ENCODE results near the gene FMO5. TPM values are rescaled to one million over a fixed set of nuclear protein-coding genes. Genes with fewer than 3 reads are reported as not detected.

The FMO5 gene
- polyA plus RNA-seq, 2 donors = 0.69 to 0.86 TPM

DNA sequence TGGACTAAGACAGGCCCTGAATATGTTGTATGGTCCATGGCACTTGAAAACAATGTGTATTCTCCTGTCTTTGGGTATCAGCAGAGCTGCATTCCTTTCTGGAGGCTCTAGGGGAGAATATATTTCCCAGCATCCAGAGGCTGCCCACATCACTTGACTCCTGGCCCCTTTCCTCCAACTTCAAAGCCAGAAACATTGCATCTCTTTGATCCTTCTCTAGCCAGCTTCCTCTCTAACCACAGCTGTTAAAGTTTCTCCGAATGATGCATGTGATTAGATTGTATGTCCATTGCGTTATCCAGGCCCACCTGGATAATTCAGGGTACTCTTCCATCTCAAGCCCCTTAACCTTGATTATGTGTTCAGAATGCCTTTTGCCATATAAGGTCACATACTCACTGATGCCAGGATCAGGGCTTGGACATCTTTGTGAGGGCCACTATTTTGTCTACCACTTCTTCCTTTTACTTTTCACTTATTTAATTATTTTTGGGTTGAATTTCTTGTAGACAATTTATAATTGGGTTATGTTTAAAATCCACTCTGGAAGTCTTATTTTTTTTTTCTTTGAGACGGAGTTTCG is 22.6 kb upstream of the FMO5 start:
- no peaks in the 10 kb centered on the region for H3K36me3 ChIP-seq (ENCODE audit: control insufficient read depth in 2 of 2, insufficient read depth in 2 of 2, low read length in 1 of 2)
- 91 to 94% methylated on average over 4 of the region's 4 CpGs for WGBS, 2 donors
- no peaks in the 10 kb centered on the region for H3K27me3 ChIP-seq (ENCODE audit: control insufficient read depth in 1 of 2, insufficient read depth in 2 of 2, low read length in 2 of 2)
- H3K4me1 ChIP-seq (ENCODE audit: control insufficient read depth in 2 of 2, insufficient read depth in 2 of 2, low read length in 1 of 2) = no peaks in the 10 kb centered on the region
- H3K9me3 ChIP-seq (ENCODE audit: control insufficient read depth in 2 of 2, insufficient read depth in 1 of 2, low read depth in 1 of 2, low read length in 1 of 2) = no peaks in the 10 kb centered on the region
- H3K27ac ChIP-seq (ENCODE audit: low read depth in 2 of 2, low read length in 1 of 2) = no peak overlapping the region
- no peak overlapping the region for H3K4me3 ChIP-seq (ENCODE audit: low read depth in 1 of 2, low read length in 2 of 2)

DNA sequence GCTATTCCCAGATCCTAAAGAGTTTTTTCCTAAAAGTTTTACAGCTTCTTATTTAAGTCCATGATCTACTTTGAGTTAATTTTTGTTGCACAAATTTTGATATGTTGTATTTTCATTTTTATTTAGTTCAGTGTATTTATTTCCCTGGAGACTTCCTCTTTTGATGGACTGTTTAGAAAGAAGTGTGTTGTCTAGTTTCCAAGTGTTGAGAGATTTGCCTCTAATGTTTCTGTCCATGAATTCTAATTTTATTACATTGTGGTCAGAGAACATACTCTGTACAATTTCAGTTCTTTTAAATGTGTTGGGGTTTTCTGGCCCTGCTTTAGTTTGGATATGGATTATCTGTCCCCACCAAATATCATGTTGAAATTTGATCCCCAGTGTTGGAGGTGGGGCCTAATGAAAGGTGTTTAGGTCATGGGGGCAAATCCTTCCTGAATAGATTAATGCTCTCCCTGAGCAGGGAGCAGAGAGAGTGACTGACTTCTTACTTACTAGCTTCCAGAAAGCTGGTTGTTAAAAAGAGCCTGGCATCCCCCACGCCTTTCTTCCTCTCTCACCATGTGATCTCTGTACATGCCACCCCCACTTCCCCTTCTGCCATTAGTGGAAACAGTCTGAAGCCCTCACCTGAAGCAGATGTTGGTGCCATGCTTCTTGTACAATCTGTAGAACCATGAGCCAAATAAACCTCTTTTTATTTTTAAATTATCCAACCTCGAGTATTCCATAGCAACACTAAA is 21.9 kb upstream of the FMO5 start:
- Histone ChIP-seq H3K36me3 (ENCODE audit: control insufficient read depth in 2 of 2, insufficient read depth in 2 of 2, low read length in 1 of 2) (no peaks in the 10 kb centered on the region), H3K9me3 (ENCODE audit: control insufficient read depth in 2 of 2, insufficient read depth in 1 of 2, low read depth in 1 of 2, low read length in 1 of 2) (no peaks in the 10 kb centered on the region), H3K27ac (ENCODE audit: low read depth in 2 of 2, low read length in 1 of 2) (no peak overlapping the region), H3K4me3 (ENCODE audit: low read depth in 1 of 2, low read length in 2 of 2) (no peak overlapping the region), H3K4me1 (ENCODE audit: control insufficient read depth in 2 of 2, insufficient read depth in 2 of 2, low read length in 1 of 2) (no peaks in the 10 kb centered on the region), H3K27me3 (ENCODE audit: control insufficient read depth in 1 of 2, insufficient read depth in 2 of 2, low read length in 2 of 2) (no peaks in the 10 kb centered on the region)
- WGBS, 2 donors = 62 to 72% methylated on average over 2 of the region's 2 CpGs

DNA sequence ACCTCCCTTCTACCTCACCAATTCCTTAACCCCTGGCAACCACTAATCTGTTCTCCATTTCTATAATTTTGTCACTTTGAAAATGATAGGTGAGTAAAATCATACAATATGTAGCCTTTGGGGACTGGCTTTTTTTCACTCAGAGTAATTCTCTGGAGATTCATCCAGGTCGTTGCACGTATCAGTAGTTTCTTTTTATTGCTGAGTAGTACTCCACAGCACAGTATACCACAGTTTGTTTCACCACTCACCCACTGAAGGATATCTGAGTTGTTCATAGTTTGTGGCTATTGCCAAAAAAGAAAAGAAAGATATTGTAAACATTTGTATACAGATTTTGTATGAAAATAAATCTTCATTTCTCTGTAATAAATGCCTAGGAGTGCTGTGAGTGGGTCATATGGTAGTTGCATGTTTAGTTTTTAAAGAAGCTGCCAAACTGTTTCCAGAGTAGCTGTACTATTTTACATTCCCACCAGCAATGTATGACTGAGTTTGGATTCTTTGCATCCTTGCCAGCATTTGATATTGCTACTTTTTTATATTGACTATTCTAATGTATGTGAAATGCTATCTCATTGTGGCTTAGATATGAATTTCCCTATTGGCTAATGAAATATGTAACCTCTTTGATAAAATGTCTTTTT is 21.0 kb upstream of the FMO5 start:
- Histone ChIP-seq H3K4me3 (ENCODE audit: low read depth in 1 of 2, low read length in 2 of 2) (no peak overlapping the region), H3K27ac (ENCODE audit: low read depth in 2 of 2, low read length in 1 of 2) (no peak overlapping the region), H3K9me3 (ENCODE audit: control insufficient read depth in 2 of 2, insufficient read depth in 1 of 2, low read depth in 1 of 2, low read length in 1 of 2) (no peaks in the 10 kb centered on the region), H3K27me3 (ENCODE audit: control insufficient read depth in 1 of 2, insufficient read depth in 2 of 2, low read length in 2 of 2) (no peaks in the 10 kb centered on the region), H3K36me3 (ENCODE audit: control insufficient read depth in 2 of 2, insufficient read depth in 2 of 2, low read length in 1 of 2) (no peaks in the 10 kb centered on the region), H3K4me1 (ENCODE audit: control insufficient read depth in 2 of 2, insufficient read depth in 2 of 2, low read length in 1 of 2) (no peaks in the 10 kb centered on the region)
- WGBS, 2 donors = 77 to 86% methylated on average over 2 of the region's 2 CpGs

DNA sequence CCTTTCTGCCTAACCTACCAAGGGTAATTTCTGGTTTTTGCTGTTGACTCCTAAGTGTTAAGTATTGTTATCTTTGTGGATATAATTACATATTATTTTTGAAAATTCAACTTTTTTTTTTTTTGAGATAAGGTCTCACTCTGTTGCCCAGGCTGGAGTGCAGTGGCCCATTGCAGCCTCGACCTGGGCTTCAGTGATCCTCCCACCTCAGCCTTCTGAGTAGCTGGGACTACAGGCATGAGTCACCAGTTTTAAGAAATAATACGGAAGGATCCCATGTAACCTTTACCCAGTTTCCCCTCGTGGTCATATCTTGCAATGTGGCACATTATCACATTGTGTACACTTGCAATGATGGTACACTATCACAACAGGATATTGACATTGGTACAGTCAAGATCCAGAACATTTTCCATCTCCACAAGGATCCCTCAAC is 20.5 kb upstream of the FMO5 start:
- no peak overlapping the region for H3K27ac ChIP-seq (ENCODE audit: low read depth in 2 of 2, low read length in 1 of 2)
- H3K9me3 ChIP-seq (ENCODE audit: control insufficient read depth in 2 of 2, insufficient read depth in 1 of 2, low read depth in 1 of 2, low read length in 1 of 2) = no peaks in the 10 kb centered on the region
- H3K36me3 ChIP-seq (ENCODE audit: control insufficient read depth in 2 of 2, insufficient read depth in 2 of 2, low read length in 1 of 2) = no peaks in the 10 kb centered on the region
- H3K27me3 ChIP-seq (ENCODE audit: control insufficient read depth in 1 of 2, insufficient read depth in 2 of 2, low read length in 2 of 2) = no peaks in the 10 kb centered on the region
- 73 to 78% methylated on average over 3 of the region's 3 CpGs for WGBS, 2 donors
- no peaks in the 10 kb centered on the region for H3K4me1 ChIP-seq (ENCODE audit: control insufficient read depth in 2 of 2, insufficient read depth in 2 of 2, low read length in 1 of 2)
- no peak overlapping the region for H3K4me3 ChIP-seq (ENCODE audit: low read depth in 1 of 2, low read length in 2 of 2)

DNA sequence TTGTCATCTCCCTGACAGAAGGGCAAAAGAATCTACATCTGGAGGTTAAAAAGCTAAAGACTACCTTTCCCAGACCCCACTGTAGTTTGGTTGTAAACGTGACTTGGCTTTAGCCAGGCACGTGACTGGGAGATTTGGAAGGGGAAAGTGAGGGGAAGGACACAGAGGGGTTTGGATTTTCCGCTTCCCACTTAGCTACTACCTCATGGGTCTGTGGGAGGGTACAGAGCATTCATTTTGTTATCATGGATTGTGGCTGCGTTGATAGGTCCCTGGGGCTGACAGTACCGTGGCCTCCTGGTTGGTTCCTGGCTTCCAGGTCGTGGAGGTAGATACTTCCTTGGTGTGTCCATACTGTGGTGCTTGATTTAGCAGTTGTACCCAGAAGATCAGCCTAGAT is 20.0 kb upstream of the FMO5 start:
- Histone ChIP-seq H3K36me3 (ENCODE audit: control insufficient read depth in 2 of 2, insufficient read depth in 2 of 2, low read length in 1 of 2) (no peaks in the 10 kb centered on the region), H3K4me1 (ENCODE audit: control insufficient read depth in 2 of 2, insufficient read depth in 2 of 2, low read length in 1 of 2) (no peaks in the 10 kb centered on the region), H3K27ac (ENCODE audit: low read depth in 2 of 2, low read length in 1 of 2) (no peak overlapping the region), H3K4me3 (ENCODE audit: low read depth in 1 of 2, low read length in 2 of 2) (no peak overlapping the region), H3K27me3 (ENCODE audit: control insufficient read depth in 1 of 2, insufficient read depth in 2 of 2, low read length in 2 of 2) (no peaks in the 10 kb centered on the region), H3K9me3 (ENCODE audit: control insufficient read depth in 2 of 2, insufficient read depth in 1 of 2, low read depth in 1 of 2, low read length in 1 of 2) (no peaks in the 10 kb centered on the region)
- WGBS, 2 donors = 94 to 97% methylated on average over 6 of the region's 6 CpGs

DNA sequence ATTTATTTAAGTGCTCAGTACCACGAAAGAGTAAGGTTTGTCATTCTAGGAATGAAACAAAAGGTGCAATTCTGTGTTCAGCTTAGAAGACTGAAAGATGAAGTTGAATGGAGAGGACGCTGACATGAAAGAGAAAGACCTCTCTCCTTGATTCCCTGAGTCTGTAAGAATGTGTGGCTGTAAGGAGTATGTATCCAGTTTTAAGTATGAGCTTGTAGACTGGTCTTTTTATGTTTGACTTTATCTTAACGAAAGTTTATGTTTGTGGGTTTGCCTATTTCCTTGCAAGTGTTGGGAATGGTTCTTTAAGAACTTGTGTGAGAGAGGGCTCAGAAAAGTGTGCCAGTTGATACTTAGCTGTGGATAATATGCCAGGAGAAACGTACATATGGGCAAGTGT is 18.7 kb upstream of the FMO5 start:
- 6% methylated on average over 4 of the region's 4 CpGs for WGBS, 2 donors
- H3K4me1 ChIP-seq (ENCODE audit: control insufficient read depth in 2 of 2, insufficient read depth in 2 of 2, low read length in 1 of 2) = no peaks in the 10 kb centered on the region
- peak overlapping the region in 1 of 2 donors; percentile 90 for H3K4me3 ChIP-seq (ENCODE audit: low read depth in 1 of 2, low read length in 2 of 2)
- H3K27me3 ChIP-seq (ENCODE audit: control insufficient read depth in 1 of 2, insufficient read depth in 2 of 2, low read length in 2 of 2) = no peaks in the 10 kb centered on the region
- H3K27ac ChIP-seq (ENCODE audit: low read depth in 2 of 2, low read length in 1 of 2) = no peak overlapping the region
- H3K9me3 ChIP-seq (ENCODE audit: control insufficient read depth in 2 of 2, insufficient read depth in 1 of 2, low read depth in 1 of 2, low read length in 1 of 2) = no peaks in the 10 kb centered on the region
- H3K36me3 ChIP-seq (ENCODE audit: control insufficient read depth in 2 of 2, insufficient read depth in 2 of 2, low read length in 1 of 2) = no peaks in the 10 kb centered on the region

DNA sequence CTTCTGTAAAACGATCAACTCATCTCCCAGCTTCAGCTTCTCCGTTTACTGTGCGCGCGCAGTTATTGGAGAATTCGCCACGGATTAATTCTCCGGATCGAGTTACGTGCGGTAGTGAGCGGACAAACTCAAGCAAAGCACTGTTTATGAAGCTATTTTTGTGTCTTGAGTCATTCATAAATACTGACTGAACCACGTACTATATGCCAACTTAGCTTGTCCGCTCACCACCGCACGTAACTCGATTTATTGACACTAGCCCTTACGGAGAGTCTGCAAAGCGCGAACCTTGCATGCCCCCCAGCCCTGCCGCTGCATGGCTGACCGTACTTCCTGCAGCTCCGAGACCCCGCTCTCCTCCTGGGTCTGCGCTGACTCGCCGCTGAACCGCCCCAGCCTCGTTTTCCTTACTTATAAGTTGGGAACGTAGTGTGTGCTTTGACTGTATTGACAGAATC is 18.1 kb upstream of the FMO5 start:
- Histone ChIP-seq H3K36me3 (ENCODE audit: control insufficient read depth in 2 of 2, insufficient read depth in 2 of 2, low read length in 1 of 2) (no peaks in the 10 kb centered on the region), H3K4me3 (ENCODE audit: low read depth in 1 of 2, low read length in 2 of 2) (peak overlapping the region; percentile 90 to 98), H3K4me1 (ENCODE audit: control insufficient read depth in 2 of 2, insufficient read depth in 2 of 2, low read length in 1 of 2) (no peaks in the 10 kb centered on the region), H3K27ac (ENCODE audit: low read depth in 2 of 2, low read length in 1 of 2) (peak overlapping the region; percentile 86 to 90), H3K27me3 (ENCODE audit: control insufficient read depth in 1 of 2, insufficient read depth in 2 of 2, low read length in 2 of 2) (no peaks in the 10 kb centered on the region), H3K9me3 (ENCODE audit: control insufficient read depth in 2 of 2, insufficient read depth in 1 of 2, low read depth in 1 of 2, low read length in 1 of 2) (no peaks in the 10 kb centered on the region)
- WGBS, 2 donors = 0 to 1% methylated on average over 30 of the region's 30 CpGs

DNA sequence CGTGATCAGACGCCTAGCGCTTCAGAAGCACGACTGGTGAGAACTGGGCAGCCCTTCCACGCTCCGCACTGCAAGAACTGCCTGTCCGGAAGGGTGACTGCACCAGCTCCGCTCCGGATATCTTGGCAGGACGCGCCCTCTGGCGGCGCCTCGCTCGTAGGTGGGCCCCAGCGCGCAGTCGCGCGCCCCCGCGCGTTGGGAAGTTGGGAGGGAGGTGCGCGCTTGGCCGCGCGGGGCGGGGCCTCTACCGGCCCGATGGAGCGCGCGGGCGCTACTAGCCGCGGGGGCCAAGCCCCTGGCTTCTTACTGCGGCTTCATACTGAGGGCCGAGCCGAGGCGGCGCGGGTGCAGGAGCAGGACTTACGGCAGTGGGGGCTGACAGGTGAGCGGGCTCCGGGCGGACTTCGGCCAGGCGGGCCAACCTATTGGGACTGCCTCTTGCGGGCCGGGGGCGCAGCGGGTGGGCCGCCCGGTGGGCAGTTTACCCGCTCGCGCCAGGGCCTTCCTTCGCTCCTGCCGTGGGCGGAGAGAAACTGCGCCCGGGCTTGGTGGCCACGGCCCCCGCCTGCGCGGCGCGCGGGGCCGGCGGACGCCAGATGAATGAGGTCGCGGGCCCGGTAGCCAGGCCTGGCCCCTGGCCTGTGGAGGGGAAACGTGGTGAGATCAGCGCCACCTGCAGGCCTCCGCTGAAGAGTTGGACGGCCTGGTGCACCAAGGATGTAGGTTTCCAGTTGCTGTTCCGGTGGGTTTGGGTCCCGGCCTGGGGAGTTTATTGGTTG is 17.5 kb upstream of the FMO5 start, which contains the start of gene CHD1L:
CHD1L (plus strand) TSS at position 236 of the 779 bp plus-strand sequence; CDS start at position 256, 20 bp downstream.
- Histone ChIP-seq H3K27ac (ENCODE audit: low read depth in 2 of 2, low read length in 1 of 2) (peak within 1 kb of the TSS; percentile 86 to 90), H3K4me1 (ENCODE audit: control insufficient read depth in 2 of 2, insufficient read depth in 2 of 2, low read length in 1 of 2) (no peaks in the 10 kb centered on the region), H3K36me3 (ENCODE audit: control insufficient read depth in 2 of 2, insufficient read depth in 2 of 2, low read length in 1 of 2) (no peaks in the 10 kb centered on the region), H3K27me3 (ENCODE audit: control insufficient read depth in 1 of 2, insufficient read depth in 2 of 2, low read length in 2 of 2) (no peaks in the 10 kb centered on the region), H3K9me3 (ENCODE audit: control insufficient read depth in 2 of 2, insufficient read depth in 1 of 2, low read depth in 1 of 2, low read length in 1 of 2) (no peaks in the 10 kb centered on the region), H3K4me3 (ENCODE audit: low read depth in 1 of 2, low read length in 2 of 2) (peak within 1 kb of the TSS; percentile 90 to 98)
- WGBS, 2 donors = 0% methylated on average over 78 to 82 of the region's 82 CpGs

DNA sequence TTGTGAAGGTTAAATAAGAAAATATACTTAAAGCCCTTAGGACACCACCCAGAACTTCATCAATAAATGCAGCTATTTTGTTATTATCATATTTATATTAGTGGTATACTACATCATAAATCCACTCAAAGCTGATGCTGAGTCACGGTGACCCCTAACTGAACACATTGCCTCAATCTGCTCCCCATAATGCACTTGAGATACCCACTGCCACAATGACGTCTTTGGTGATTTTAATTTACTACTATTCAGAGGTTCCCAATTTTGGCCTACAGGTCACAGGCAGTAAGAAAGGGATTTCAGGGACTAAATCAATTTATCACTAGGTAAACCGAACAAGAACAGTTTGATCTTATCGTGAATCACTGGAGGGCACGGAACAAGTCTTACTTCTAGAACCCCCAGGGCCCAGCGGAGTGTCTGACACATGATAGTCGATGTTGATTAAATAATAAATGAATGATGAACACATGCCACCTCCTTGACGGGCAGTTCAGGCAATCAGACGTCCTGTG is 16.9 kb upstream of the FMO5 start:
- Histone ChIP-seq H3K27me3 (ENCODE audit: control insufficient read depth in 1 of 2, insufficient read depth in 2 of 2, low read length in 2 of 2) (no peaks in the 10 kb centered on the region), H3K36me3 (ENCODE audit: control insufficient read depth in 2 of 2, insufficient read depth in 2 of 2, low read length in 1 of 2) (no peaks in the 10 kb centered on the region), H3K9me3 (ENCODE audit: control insufficient read depth in 2 of 2, insufficient read depth in 1 of 2, low read depth in 1 of 2, low read length in 1 of 2) (no peaks in the 10 kb centered on the region), H3K4me3 (ENCODE audit: low read depth in 1 of 2, low read length in 2 of 2) (peak overlapping the region; percentile 29 to 90), H3K4me1 (ENCODE audit: control insufficient read depth in 2 of 2, insufficient read depth in 2 of 2, low read length in 1 of 2) (peaks cover 0 to 5% of the 10 kb centered on the region in 2 donors), H3K27ac (ENCODE audit: low read depth in 2 of 2, low read length in 1 of 2) (peak overlapping the region; percentile 70 to 90)
- WGBS, 2 donors = 22 to 28% methylated on average over 9 of the region's 9 CpGs
